HL-60 (cell line): ENCODE measurements around the gene IFNGR1.

Experiments
- DNase-seq, 2 experiments: peaks; one replicate each; pipeline ENCODE4 v3.0.0-alpha.2; 2010 to 2020; ENCODE audit warnings: low read depth in 1 of 2, low spot score in 1 of 2
- H3K27ac ChIP-seq: fragments of 250-450 bp; sonication (Bioruptor Pico); replicated peaks from 2 replicates; pipeline ENCODE4 v1.5.1; 2020; ENCODE audit warnings: mild to moderate bottlenecking, moderate library complexity
- H3K27me3 ChIP-seq: fragments of 250-450 bp; sonication (Bioruptor Pico); 2 replicates; pipeline ENCODE4 v1.5.1; 2021; ENCODE audit warnings: mild to moderate bottlenecking, moderate library complexity; ENCODE audit not compliant: insufficient read depth, poor library complexity, severe bottlenecking
- H3K4me3 ChIP-seq: replicated peaks from 2 replicates; pipeline ENCODE4 v1.5.1; 2011; ENCODE audit warnings: mild to moderate bottlenecking, control low read depth, low read length; ENCODE audit not compliant: insufficient read depth
- CTCF ChIP-seq: IDR thresholded peaks from one replicate; pipeline ENCODE4 v1.5.1; 2011; ENCODE audit warnings: low read length, control low read depth, inconsistent platforms; ENCODE audit not compliant: insufficient read depth
- GABPA ChIP-seq: IDR thresholded peaks from 2 replicates; pipeline ENCODE4 v1.6.1; 2012; ENCODE audit warnings: low read depth
- POLR2AphosphoS5 ChIP-seq: IDR thresholded peaks from 2 replicates; pipeline ENCODE4 v1.6.1; 2012; ENCODE audit warnings: low read depth
- REST ChIP-seq: IDR thresholded peaks from 2 replicates; pipeline ENCODE4 v1.6.1; 2012; ENCODE audit warnings: low read depth; ENCODE audit not compliant: insufficient replicate concordance
- SPI1 ChIP-seq: IDR thresholded peaks from 2 replicates; pipeline ENCODE4 v1.6.1; 2012; ENCODE audit warnings: low read depth, mild to moderate bottlenecking, borderline replicate concordance

Gene IFNGR1

GRCh38 chr6:137265561-137266308 is 46.5 kb upstream of the IFNGR1 start:
- no peak for TF ChIP-seq GABPA
- no peak for TF ChIP-seq POLR2AphosphoS5
- TF ChIP-seq CTCF: no peak
- TF ChIP-seq SPI1: no peak
- TF ChIP-seq REST: no peak
- Histone ChIP-seq H3K4me3 (no peak overlapping the region), H3K27ac (no peak overlapping the region), H3K27me3 (no peaks in the 10 kb centered on the region)
- DNase-seq: no peak

GRCh38 chr6:137264311-137265075 is 45.3 kb upstream of the IFNGR1 start:
- Histone ChIP-seq H3K27me3 (no peaks in the 10 kb centered on the region), H3K4me3 (no peak overlapping the region), H3K27ac (no peak overlapping the region)
- TF ChIP-seq CTCF (no peak), REST (no peak), SPI1 (no peak), POLR2AphosphoS5 (no peak), GABPA (no peak)
- no peak for DNase-seq

GRCh38 chr6:137261761-137262160 is 42.6 kb upstream of the IFNGR1 start:
- Histone ChIP-seq H3K27me3 (no peaks in the 10 kb centered on the region), H3K27ac (no peak overlapping the region), H3K4me3 (no peak overlapping the region)
- TF ChIP-seq SPI1: no peak
- TF ChIP-seq CTCF: no peak
- no peak for TF ChIP-seq GABPA
- TF ChIP-seq POLR2AphosphoS5: no peak
- no peak for TF ChIP-seq REST
- DNase-seq: no peak
